ENCODE results near the gene PI4K2A. TPM values are rescaled to one million over a fixed set of nuclear protein-coding genes. Genes with fewer than 3 reads are reported as not detected.

Gene PI4K2A
- total RNA-seq, 1 donor from 2014 or later, result 32.2 TPM

Other genes starting within 250 kb of the PI4K2A start
- gene RRP12, start 239.3 kb upstream of the PI4K2A start, total RNA-seq, result 25.6 and 26.5 TPM in 2 replicates
- 463 and 464 TPM in 2 replicates for gene PGAM1, start 214.5 kb upstream of the PI4K2A start, total RNA-seq
- gene EXOSC1, start 194.7 kb upstream of the PI4K2A start, total RNA-seq, result 25.1 and 26.8 TPM in 2 replicates
- gene ZDHHC16, start 194.5 kb upstream of the PI4K2A start, total RNA-seq, result 42.1 and 49.9 TPM in 2 replicates
- gene MMS19, start 142.2 kb upstream of the PI4K2A start, total RNA-seq, result 149 and 168 TPM in 2 replicates
- gene UBTD1, start 141.7 kb upstream of the PI4K2A start, total RNA-seq, result 81.1 and 95.8 TPM in 2 replicates
- gene ANKRD2, start 67.9 kb upstream of the PI4K2A start, total RNA-seq, result 61.9 and 115 TPM in 2 replicates
- 1.1 and 1.8 TPM in 2 replicates for gene HOGA1, start 56.3 kb upstream of the PI4K2A start, total RNA-seq
- 0.62 TPM in 1 of 2 replicates, not detected in the other for gene C10orf62, start 51.0 kb upstream of the PI4K2A start, total RNA-seq
- gene MORN4, start 7.2 kb upstream of the PI4K2A start, total RNA-seq, result 4.9 and 5.9 TPM in 2 replicates
- 30.9 and 56.8 TPM in 2 replicates for gene AVPI1, start 46.6 kb downstream of the PI4K2A start, total RNA-seq
- gene MARVELD1, start 73.1 kb downstream of the PI4K2A start, total RNA-seq, result 31.3 and 37.2 TPM in 2 replicates
- 25.5 and 30.5 TPM in 2 replicates for gene ZFYVE27, start 96.5 kb downstream of the PI4K2A start, total RNA-seq
- 0.91 and 1.4 TPM in 2 replicates for gene SFRP5, start 131.3 kb downstream of the PI4K2A start, total RNA-seq
- 0.29 and 0.42 TPM in 2 replicates for gene GOLGA7B, start 209.2 kb downstream of the PI4K2A start, total RNA-seq